NB4 (cell line): ENCODE data around the gene AGTPBP1.
"Not testable (repeated sequence)": the region's sequence is repeated elsewhere in the genome, so short reads cannot be mapped to it uniquely, and the experiment has no call there.

Experiments
- DNase-seq: peaks from one replicate; pipeline ENCODE4 v3.0.0; 2010; ENCODE audit warnings: low read depth
- H3K4me3 ChIP-seq: one replicate; pipeline ENCODE4 v1.5.1; 2011; ENCODE audit warnings: mild to moderate bottlenecking, low read depth, low read length, moderate library complexity
- MYC ChIP-seq: IDR thresholded peaks from 2 replicates; pipeline ENCODE4 v1.6.1; 2011; ENCODE audit warnings: low read depth, low read length
- POLR2A ChIP-seq: IDR thresholded peaks from 2 replicates; pipeline ENCODE4 v1.6.1; 2011; ENCODE audit warnings: mild to moderate bottlenecking; ENCODE audit not compliant: insufficient read length; ENCODE audit errors: extremely low read depth
- TF ChIP-seq, protein P1 (sequence below): IDR thresholded peaks from one replicate; pipeline ENCODE4 v1.5.1; 2012; ENCODE audit warnings: low read depth, low read length
- TF ChIP-seq, protein P2 (sequence below): IDR thresholded peaks from 2 replicates; pipeline ENCODE4 v1.6.1; 2011; ENCODE audit warnings: low read depth, low read length

AGTPBP1 gene, protein sequence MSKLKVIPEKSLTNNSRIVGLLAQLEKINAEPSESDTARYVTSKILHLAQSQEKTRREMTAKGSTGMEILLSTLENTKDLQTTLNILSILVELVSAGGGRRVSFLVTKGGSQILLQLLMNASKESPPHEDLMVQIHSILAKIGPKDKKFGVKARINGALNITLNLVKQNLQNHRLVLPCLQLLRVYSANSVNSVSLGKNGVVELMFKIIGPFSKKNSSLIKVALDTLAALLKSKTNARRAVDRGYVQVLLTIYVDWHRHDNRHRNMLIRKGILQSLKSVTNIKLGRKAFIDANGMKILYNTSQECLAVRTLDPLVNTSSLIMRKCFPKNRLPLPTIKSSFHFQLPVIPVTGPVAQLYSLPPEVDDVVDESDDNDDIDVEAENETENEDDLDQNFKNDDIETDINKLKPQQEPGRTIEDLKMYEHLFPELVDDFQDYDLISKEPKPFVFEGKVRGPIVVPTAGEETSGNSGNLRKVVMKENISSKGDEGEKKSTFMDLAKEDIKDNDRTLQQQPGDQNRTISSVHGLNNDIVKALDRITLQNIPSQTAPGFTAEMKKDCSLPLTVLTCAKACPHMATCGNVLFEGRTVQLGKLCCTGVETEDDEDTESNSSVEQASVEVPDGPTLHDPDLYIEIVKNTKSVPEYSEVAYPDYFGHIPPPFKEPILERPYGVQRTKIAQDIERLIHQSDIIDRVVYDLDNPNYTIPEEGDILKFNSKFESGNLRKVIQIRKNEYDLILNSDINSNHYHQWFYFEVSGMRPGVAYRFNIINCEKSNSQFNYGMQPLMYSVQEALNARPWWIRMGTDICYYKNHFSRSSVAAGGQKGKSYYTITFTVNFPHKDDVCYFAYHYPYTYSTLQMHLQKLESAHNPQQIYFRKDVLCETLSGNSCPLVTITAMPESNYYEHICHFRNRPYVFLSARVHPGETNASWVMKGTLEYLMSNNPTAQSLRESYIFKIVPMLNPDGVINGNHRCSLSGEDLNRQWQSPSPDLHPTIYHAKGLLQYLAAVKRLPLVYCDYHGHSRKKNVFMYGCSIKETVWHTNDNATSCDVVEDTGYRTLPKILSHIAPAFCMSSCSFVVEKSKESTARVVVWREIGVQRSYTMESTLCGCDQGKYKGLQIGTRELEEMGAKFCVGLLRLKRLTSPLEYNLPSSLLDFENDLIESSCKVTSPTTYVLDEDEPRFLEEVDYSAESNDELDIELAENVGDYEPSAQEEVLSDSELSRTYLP

DNA sequence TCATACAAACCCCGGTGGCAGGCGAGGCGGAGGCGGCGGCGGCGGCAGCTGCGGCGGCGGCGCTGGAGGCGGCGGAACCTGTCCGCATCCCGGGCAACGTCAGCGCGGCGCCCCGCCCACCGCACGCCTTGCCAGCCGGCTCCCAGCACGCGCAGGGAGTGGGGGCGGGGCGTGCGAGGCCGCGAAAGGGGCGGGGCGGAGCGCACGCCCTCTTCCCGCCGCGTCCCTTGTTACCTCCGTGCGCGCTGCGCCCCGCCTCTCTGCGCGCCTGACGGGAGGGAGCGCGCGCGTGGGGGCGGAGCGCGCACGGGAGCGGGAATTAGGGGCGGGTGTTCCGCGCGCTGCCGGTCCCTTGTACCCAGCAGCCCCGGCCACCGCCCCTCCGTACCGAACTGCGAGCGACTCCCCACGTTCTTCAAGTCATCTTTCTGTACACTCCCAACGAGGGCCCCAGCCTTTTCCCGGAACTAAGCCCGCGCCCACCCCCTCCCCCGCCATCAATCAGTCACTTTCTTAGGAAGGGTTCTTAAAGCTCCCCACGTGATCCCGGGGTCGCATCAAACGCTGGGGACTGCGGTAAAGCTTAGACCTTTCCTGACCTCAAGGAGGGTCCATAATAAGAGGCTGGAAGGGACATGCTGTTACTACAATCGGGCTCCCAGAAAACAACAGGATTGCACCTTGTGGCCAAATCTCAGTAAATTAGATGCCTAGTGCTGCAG lies at the start of gene AGTPBP1:
Gene AGTPBP1, minus strand, starts transcription at position 80 of the 722 bp plus-strand sequence. CDS start 29,421 bp downstream, outside the sequence.
- peak; percentile 94 for DNase-seq
- TF ChIP-seq, protein P1, sequence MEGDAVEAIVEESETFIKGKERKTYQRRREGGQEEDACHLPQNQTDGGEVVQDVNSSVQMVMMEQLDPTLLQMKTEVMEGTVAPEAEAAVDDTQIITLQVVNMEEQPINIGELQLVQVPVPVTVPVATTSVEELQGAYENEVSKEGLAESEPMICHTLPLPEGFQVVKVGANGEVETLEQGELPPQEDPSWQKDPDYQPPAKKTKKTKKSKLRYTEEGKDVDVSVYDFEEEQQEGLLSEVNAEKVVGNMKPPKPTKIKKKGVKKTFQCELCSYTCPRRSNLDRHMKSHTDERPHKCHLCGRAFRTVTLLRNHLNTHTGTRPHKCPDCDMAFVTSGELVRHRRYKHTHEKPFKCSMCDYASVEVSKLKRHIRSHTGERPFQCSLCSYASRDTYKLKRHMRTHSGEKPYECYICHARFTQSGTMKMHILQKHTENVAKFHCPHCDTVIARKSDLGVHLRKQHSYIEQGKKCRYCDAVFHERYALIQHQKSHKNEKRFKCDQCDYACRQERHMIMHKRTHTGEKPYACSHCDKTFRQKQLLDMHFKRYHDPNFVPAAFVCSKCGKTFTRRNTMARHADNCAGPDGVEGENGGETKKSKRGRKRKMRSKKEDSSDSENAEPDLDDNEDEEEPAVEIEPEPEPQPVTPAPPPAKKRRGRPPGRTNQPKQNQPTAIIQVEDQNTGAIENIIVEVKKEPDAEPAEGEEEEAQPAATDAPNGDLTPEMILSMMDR, result no peak
- TF ChIP-seq, protein P2, sequence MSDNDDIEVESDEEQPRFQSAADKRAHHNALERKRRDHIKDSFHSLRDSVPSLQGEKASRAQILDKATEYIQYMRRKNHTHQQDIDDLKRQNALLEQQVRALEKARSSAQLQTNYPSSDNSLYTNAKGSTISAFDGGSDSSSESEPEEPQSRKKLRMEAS, result 0 out of 2 replicates have a peak, but pooled peaks have one; percentile 22
- peak; percentile 23; the same call in 1 of the 2 replicates for TF ChIP-seq MYC
- TF ChIP-seq POLR2A, result peak; percentile 22
- peak within 1 kb of the TSS; percentile 81 for H3K4me3 ChIP-seq

GRCh38 chr9:85786116-85786515 lies 44.4 kb upstream of the AGTPBP1 start:
- DNase-seq, H3K4me3 ChIP-seq: not testable (repeated sequence)

DNA sequence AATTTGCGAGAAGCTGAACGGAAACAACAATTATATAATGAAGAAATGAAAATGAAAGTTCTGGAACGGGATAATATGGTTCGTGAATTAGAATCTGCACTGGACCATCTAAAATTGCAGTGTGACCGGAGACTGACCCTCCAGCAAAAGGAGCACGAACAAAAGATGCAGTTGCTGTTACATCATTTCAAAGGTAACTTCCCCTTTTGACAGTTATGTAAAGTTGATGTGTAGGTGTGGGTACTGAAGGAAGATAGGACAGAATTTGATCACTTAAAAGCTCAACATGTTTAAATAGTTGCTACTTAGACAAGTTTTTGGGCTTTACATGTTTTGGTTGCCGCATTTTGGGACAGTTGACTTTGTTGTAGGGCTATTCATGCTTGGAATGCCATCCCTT lies 32.1 kb upstream of the AGTPBP1 start:
- not testable (repeated sequence) for H3K4me3 ChIP-seq
- peak; percentile 2 for DNase-seq

- not testable (repeated sequence) for H3K4me3 ChIP-seq, DNase-seq
Measured at GRCh38 chr9:85761802-85762201, 20.0 kb upstream of the AGTPBP1 start.

DNA sequence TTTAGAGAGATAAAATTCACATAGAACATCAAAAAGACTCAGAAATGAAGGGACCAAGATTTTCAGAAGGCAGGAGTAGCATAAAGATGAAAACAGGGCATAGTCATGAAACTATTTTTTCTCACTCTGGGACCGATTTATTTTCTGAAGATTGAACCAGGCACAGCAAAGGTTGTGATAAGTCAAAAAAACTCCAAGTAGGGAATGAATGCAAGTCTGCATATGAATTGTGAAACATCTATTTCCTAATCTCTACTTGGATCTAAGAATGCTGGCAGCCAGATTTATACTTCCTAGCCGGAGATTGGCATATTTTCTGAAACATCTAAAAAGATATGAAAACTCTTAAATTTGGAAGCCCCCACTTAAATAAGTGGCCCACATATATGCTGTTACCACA lies 16.0 kb upstream of the AGTPBP1 start:
- not testable (repeated sequence) for H3K4me3 ChIP-seq, DNase-seq

GRCh38 chr9:85756216-85756615 lies 14.5 kb upstream of the AGTPBP1 start:
- DNase-seq, H3K4me3 ChIP-seq: not testable (repeated sequence)

DNA sequence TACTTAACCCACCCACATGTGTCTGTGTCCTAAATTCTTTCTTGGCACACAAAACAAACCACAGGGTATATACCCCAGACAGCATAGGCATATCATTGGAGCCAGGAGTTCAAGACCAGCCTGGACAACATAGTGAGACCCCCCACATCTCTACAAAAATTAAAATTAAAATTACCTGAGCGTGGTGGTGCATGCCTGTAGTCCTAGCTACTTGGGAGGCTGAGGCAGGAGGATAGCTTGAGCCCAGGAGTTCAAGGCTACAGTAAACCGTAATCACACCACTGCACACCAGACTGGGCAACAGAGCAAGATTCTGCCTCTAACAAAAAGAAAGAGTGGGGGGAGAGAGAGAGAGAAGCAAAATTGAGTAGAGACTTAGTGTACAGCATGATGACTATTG lies 4.6 kb upstream of the AGTPBP1 start:
- H3K4me3 ChIP-seq, result no peak overlapping the region
- DNase-seq, result no peak

GRCh38 chr9:85745203-85745602 lies 3.4 kb upstream of the AGTPBP1 start:
- DNase-seq, result no peak
- TF ChIP-seq, protein P2, result no peak
- TF ChIP-seq POLR2A (no peak), MYC (no peak)
- TF ChIP-seq, protein P1, result no peak
- no peak overlapping the region for H3K4me3 ChIP-seq

More for the DNA sequence above, 4.6 kb upstream of the AGTPBP1 start:
- TF ChIP-seq POLR2A (no peak), MYC (no peak)
- TF ChIP-seq, protein P2, result no peak
- TF ChIP-seq, protein P1, result no peak
